A673 (cell line): ENCODE measurements around the gene EFHC1. TPM values are rescaled to one million over a fixed set of nuclear protein-coding genes. Genes with fewer than 3 reads are reported as not detected.
A peak's percentile ranks its signal among the peaks of the same experiment; 100 is the strongest.

Source experiments
- BruUV-seq: library from RNA; stranded (reverse); fragments of 400-500 nt; replicated peaks from 2 replicates; lab custom pipeline; 2021; lab: Mats Ljungman, UMichigan
- CTCF ChIA-PET: fragments of 300-600 bp; sonication (Branson Sonifier 250); formaldehyde crosslinking; loops from one replicate; lab custom pipeline; 2022; ENCODE audit warnings: antibody characterized with exemption; lab: Charles Lee
- POLR2A ChIA-PET: fragments of 300-600 bp; sonication (Branson Sonifier 250); formaldehyde crosslinking; loops from one replicate; lab custom pipeline; 2022; ENCODE audit warnings: antibody characterized with exemption; ENCODE audit not compliant: low non-redundant PET; lab: Charles Lee
- DNase-seq: peaks from one replicate; pipeline ENCODE4 v3.0.0-alpha.2; 2015; ENCODE audit warnings: low spot score
- H3K27ac ChIP-seq: fragments of 200-600 bp; sonication (generic); 2 replicates; pipeline ENCODE4 v1.5.1; 2016; ENCODE audit warnings: mixed run types, low read depth, mild to moderate bottlenecking, mixed read lengths, antibody characterized with exemption, low read length; ENCODE audit not compliant: poor library complexity, severe bottlenecking
- H3K27me3 ChIP-seq: fragments of 200-600 bp; sonication (generic); replicated peaks from 2 replicates; pipeline ENCODE4 v1.6.1; 2017; ENCODE audit warnings: mixed run types, low read depth, mild to moderate bottlenecking, mixed read lengths, antibody characterized with exemption, low read length; ENCODE audit not compliant: insufficient read depth, poor library complexity
- H3K36me3 ChIP-seq: fragments of 200-600 bp; sonication (generic); 2 replicates; pipeline ENCODE4 v1.6.1; 2016; ENCODE audit warnings: mixed run types, mild to moderate bottlenecking, mixed read lengths, antibody characterized with exemption, low read length; ENCODE audit not compliant: insufficient read depth, poor library complexity, severe bottlenecking
- H3K4me1 ChIP-seq: fragments of 200-600 bp; sonication (generic); 2 replicates; pipeline ENCODE4 v1.6.1; 2017; ENCODE audit warnings: mixed run types, mild to moderate bottlenecking, mixed read lengths, antibody characterized with exemption, low read length; ENCODE audit not compliant: insufficient read depth, poor library complexity, severe bottlenecking
- H3K4me3 ChIP-seq: fragments of 200-600 bp; sonication (generic); 2 replicates; pipeline ENCODE4 v1.5.1; 2016; ENCODE audit warnings: low read depth, mixed run types, mild to moderate bottlenecking, mixed read lengths, low read length; ENCODE audit not compliant: poor library complexity, severe bottlenecking
- H3K9me3 ChIP-seq: fragments of 200-600 bp; sonication (generic); 2 replicates; pipeline ENCODE4 v1.6.1; 2016; ENCODE audit warnings: mixed run types, low read depth, mild to moderate bottlenecking, mixed read lengths, antibody characterized with exemption, low read length; ENCODE audit not compliant: poor library complexity, severe bottlenecking
- EZH2 ChIP-seq: fragments of 200-600 bp; sonication (generic); IDR thresholded peaks from 2 replicates; pipeline ENCODE4 v1.6.1; 2017; ENCODE audit warnings: borderline replicate concordance, low read depth, mild to moderate bottlenecking, mixed read lengths, antibody characterized with exemption, low read length; ENCODE audit not compliant: poor library complexity, severe bottlenecking
- intact Hi-C: fragments of 100-400 bp; cut with micrococcal nuclease; formaldehyde crosslinking; loops from one replicate; pipeline ENCODE4 v1.10.0; 2022; ENCODE audit not compliant: unreplicated experiment
- total RNA-seq: library from RNA; stranded (reverse); gene quantifications from 2 replicates; pipeline ENCODE4 v1.2.3, GENCODE V29; 2021
- TF ChIP-seq, protein P1 (sequence below): fragments of 300-800, 200-600 bp; sonication (generic); conservative IDR thresholded peaks from 2 replicates; pipeline ENCODE4 v1.5.1; 2017; ENCODE audit warnings: low read depth, mild to moderate bottlenecking, antibody characterized with exemption, low read length, moderate library complexity, mixed read lengths

The EFHC1 gene
- total RNA-seq, 1 experiment from 2014 or later, result 16.9 TPM

DNA sequence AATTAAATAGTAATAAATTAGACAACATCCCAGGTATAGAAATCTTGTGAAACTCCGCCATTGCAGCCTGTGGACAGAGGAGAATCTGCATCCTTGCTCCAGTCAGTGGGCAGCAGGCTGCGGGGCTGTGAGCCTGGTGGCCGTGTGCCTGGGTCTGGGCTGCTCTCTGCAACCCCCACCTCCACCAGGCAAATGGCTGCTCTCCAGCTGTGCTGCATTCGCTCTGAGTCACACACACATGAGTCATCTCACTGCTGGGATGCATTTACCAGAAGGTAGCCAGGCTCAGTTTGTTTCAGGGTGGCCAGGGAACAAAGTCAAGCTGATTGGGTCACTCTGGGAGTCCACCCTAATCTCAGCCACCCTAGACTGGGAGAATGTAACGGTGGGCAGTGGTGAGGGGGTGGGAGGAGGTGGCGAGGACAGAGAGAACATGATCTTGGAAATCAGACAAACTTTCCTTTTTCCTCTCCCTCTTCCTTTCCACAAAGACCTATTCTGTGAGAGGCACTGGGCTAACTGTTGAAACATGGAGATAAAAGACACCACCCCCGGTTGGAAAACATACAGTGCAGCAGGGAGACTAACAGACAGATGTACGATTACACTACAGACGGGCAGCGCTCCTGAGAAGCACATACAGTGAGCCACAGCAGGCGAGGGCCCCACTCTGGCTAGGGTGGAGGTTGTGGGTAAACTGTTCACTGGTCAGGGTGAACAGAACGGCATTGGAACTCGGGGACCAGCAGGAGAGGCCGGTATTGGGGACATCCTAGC is 97.5 kb downstream of the EFHC1 start:
- DNase-seq, result peak; percentile 87
- Histone ChIP-seq H3K36me3 (no peaks in the 10 kb centered on the region), H3K27ac (peak overlapping the region; percentile 51), H3K4me3 (no peak overlapping the region), H3K4me1 (peaks cover 11% of the 10 kb centered on the region), H3K27me3 (no peaks in the 10 kb centered on the region), H3K9me3 (no peaks in the 10 kb centered on the region)
- intact Hi-C loops, result no loop called here
- BruUV-seq, result no TSS peak
- ChIA-PET POLR2A (no interaction called here), CTCF (no interaction called here)
- TF ChIP-seq, protein P1, sequence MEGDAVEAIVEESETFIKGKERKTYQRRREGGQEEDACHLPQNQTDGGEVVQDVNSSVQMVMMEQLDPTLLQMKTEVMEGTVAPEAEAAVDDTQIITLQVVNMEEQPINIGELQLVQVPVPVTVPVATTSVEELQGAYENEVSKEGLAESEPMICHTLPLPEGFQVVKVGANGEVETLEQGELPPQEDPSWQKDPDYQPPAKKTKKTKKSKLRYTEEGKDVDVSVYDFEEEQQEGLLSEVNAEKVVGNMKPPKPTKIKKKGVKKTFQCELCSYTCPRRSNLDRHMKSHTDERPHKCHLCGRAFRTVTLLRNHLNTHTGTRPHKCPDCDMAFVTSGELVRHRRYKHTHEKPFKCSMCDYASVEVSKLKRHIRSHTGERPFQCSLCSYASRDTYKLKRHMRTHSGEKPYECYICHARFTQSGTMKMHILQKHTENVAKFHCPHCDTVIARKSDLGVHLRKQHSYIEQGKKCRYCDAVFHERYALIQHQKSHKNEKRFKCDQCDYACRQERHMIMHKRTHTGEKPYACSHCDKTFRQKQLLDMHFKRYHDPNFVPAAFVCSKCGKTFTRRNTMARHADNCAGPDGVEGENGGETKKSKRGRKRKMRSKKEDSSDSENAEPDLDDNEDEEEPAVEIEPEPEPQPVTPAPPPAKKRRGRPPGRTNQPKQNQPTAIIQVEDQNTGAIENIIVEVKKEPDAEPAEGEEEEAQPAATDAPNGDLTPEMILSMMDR, result no peak
- no peak for TF ChIP-seq EZH2

DNA sequence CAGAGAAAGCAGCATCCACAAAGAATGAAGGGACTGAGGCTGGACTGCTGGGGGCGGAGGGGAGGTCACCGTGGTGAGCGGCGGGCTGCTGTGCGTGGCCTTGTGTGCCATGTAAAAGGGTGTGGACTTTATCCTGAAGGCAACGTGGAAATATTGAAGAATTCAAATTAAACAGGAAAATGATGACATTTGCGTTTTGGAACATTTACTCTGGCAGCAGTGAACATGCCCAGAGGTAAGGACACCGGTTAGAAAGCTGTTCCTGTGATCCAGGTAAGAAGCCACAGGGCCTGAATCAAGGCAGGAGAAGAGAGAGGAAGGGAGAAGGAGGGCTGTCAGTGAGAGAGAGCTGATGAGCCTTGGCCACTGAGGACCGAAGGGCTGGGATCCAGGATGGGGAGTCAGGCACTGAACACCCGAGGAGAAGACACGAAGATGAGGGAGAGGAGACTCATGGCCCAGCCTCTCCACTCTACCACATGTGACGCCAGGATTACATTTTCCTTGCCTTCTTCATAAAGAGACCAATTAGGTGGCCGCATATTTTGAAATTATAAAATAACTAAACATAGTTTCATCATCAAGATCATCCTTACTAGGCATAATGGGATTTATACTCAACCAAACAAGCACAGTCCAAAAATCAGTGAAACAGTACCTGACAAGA is 98.3 kb downstream of the EFHC1 start:
- no peaks in the 10 kb centered on the region for H3K36me3 ChIP-seq

DNA sequence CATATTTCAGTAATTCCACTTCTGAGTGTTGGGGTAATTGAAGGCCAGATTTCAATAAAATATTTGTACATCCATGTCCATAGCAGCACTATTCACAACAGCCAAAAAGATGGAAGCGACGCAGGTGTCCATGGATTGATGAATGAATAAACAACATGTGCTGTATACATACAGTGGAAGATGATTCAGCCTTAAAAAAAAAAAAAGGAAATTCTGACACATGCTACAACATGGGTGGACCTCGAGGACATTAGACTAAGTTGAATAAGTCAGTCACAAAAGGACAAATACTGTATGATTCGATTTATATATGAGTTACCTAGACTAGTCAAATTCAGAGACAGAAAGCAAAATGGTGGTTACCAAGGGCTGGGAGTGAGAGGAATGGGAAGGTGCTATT is 99.5 kb downstream of the EFHC1 start:
- Histone ChIP-seq H3K27me3 (no peaks in the 10 kb centered on the region), H3K27ac (no peak overlapping the region), H3K4me3 (no peak overlapping the region), H3K4me1 (peaks cover 11% of the 10 kb centered on the region), H3K9me3 (no peaks in the 10 kb centered on the region), H3K36me3 (no peaks in the 10 kb centered on the region)
- no peak for TF ChIP-seq EZH2
- TF ChIP-seq, protein P1, result no peak
- no TSS peak for BruUV-seq
- intact Hi-C loops, result no loop called here
- no peak for DNase-seq
- ChIA-PET POLR2A (no interaction called here), CTCF (no interaction called here)

More for the DNA sequence above, 98.3 kb downstream of the EFHC1 start:
- CTCF ChIA-PET, result no interaction called here
- TF ChIP-seq EZH2, result no peak
- TF ChIP-seq, protein P1, result no peak
- Histone ChIP-seq H3K27ac (peak overlapping the region; percentile 51), H3K27me3 (no peaks in the 10 kb centered on the region), H3K4me3 (no peak overlapping the region), H3K9me3 (no peaks in the 10 kb centered on the region), H3K4me1 (peaks cover 11% of the 10 kb centered on the region)
- BruUV-seq, result no TSS peak
- POLR2A ChIA-PET, result no interaction called here
- intact Hi-C loops, result no loop called here
- no peak for DNase-seq
